Body of pancreas (tissue), 2 donors: Measurements from ENCODE around the gene TMEM117. TPM values are rescaled to one million over a fixed set of nuclear protein-coding genes. Genes with fewer than 3 reads are reported as not detected.

ENCODE experiments used
- total RNA-seq, 2 donors: library from RNA; depleted of rRNA; stranded (reverse); fragments of >200 nt; gene quantifications; one replicate each; pipeline ENCODE4 v1.1.0, GENCODE V29; 2016

The TMEM117 gene
- total RNA-seq, 2 donors from 2014 or later: 19.2 to 23.4 TPM

Other genes starting within 250 kb of the TMEM117 start
- gene PUS7L, start 77.3 kb upstream of the TMEM117 start, total RNA-seq: 10 to 100 TPM in 1 of 2 donors, 1 to 10 TPM in 1; 7.3 to 14.8 TPM
- gene IRAK4, start 77.1 kb upstream of the TMEM117 start, total RNA-seq: 10 to 100 TPM; 17.5 to 33.7 TPM
- 10 to 100 TPM; 18.8 to 45.4 TPM for gene TWF1, start 29.8 kb upstream of the TMEM117 start, total RNA-seq